ENCODE results near the gene CLINT1. TPM values are rescaled to one million over a fixed set of nuclear protein-coding genes. Genes with fewer than 3 reads are reported as not detected.

CLINT1 gene
- total RNA-seq, 4 donors from 2014 or later = 77.4 to 124 (median 85.5) TPM

DNA sequence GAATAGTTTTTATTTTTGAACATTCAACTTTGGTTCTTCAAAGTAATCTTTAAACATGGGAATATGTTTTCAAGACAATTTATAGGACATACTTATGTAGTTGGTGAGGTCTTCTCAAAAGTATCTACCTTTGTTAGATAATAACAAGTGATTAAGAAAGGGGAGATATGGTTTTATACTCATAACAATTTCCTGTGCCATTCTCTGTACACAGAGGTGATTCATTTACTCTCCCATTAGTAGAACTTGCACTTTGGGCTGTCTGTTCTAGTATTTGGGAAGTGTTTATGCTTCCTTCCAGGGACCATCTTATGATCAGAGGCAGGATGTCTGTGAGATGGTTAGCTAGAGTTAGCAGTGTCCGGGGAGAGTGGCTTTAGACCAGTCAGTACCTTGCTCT, 100.2 kb downstream of the CLINT1 start:
- Histone ChIP-seq H3K4me3 (no peak overlapping the region), H3K36me3 (peaks cover 0 to 16% of the 10 kb centered on the region in 2 donors), H3K27ac (no peak overlapping the region), H3K9me3 (no peaks in the 10 kb centered on the region), H3K4me1 (no peaks in the 10 kb centered on the region), H3K27me3 (no peaks in the 10 kb centered on the region)
- no peak for ATAC-seq
- intact Hi-C loops (cut with DNase I; ENCODE audit: low total_unique reads) = no loop called here
- in situ Hi-C loops (cut with MboI; ENCODE audit: low sequenced_read_pairs in 4 of 4) = loop anchor here in 1 of 4 donors (25.0 kb wide), 1 partner anchor 1379 kb away; no protein-coding TSS in a partner anchor
- no peak for DNase-seq
- TF ChIP-seq, protein P1, sequence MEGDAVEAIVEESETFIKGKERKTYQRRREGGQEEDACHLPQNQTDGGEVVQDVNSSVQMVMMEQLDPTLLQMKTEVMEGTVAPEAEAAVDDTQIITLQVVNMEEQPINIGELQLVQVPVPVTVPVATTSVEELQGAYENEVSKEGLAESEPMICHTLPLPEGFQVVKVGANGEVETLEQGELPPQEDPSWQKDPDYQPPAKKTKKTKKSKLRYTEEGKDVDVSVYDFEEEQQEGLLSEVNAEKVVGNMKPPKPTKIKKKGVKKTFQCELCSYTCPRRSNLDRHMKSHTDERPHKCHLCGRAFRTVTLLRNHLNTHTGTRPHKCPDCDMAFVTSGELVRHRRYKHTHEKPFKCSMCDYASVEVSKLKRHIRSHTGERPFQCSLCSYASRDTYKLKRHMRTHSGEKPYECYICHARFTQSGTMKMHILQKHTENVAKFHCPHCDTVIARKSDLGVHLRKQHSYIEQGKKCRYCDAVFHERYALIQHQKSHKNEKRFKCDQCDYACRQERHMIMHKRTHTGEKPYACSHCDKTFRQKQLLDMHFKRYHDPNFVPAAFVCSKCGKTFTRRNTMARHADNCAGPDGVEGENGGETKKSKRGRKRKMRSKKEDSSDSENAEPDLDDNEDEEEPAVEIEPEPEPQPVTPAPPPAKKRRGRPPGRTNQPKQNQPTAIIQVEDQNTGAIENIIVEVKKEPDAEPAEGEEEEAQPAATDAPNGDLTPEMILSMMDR (IDR thresholded peaks at IDR 0.05 in 4 of 5, conservative IDR thresholded peaks at IDR 0.05 in 1 of 5) = no peak
- TF ChIP-seq POLR2A (IDR thresholded peaks at IDR 0.05) = no peak

DNA sequence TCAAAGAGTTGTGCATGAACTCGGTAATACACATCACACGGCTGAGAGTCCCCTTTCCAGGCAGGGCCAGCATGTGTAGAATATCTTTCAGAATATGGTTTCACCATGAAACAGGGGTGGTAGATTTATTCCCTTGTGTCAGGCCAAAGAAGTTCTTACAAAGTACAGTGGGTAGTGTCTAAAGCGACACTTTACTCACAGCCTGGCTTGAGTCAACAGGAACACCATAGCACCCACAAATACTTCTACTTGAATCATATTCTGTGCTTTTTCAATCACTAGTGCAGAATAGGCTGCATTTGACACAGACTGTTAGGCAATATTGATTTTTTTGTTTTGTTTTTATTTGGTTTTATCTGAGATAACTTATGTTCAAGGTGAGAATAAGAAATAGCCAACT, 102.8 kb downstream of the CLINT1 start:
- H3K27me3 ChIP-seq = no peaks in the 10 kb centered on the region
- intact Hi-C loops (cut with DNase I; ENCODE audit: low total_unique reads) (no loop called here), in situ Hi-C loops (cut with MboI; ENCODE audit: low sequenced_read_pairs in 4 of 4) (loop anchor here in 1 of 4 donors (25.0 kb wide), 1 partner anchor 1381 kb away; no protein-coding TSS in a partner anchor)
- TF ChIP-seq, protein P1 (IDR thresholded peaks at IDR 0.05 in 4 of 5, conservative IDR thresholded peaks at IDR 0.05 in 1 of 5) = no peak
- no peak for TF ChIP-seq POLR2A (IDR thresholded peaks at IDR 0.05)
- H3K4me3 ChIP-seq = no peak overlapping the region
- peaks cover 0 to 16% of the 10 kb centered on the region in 2 donors for H3K36me3 ChIP-seq
- no peak for DNase-seq
- ATAC-seq = no peak
- H3K9me3 ChIP-seq = no peaks in the 10 kb centered on the region
- no peak overlapping the region for H3K27ac ChIP-seq
- H3K4me1 ChIP-seq = no peaks in the 10 kb centered on the region

DNA sequence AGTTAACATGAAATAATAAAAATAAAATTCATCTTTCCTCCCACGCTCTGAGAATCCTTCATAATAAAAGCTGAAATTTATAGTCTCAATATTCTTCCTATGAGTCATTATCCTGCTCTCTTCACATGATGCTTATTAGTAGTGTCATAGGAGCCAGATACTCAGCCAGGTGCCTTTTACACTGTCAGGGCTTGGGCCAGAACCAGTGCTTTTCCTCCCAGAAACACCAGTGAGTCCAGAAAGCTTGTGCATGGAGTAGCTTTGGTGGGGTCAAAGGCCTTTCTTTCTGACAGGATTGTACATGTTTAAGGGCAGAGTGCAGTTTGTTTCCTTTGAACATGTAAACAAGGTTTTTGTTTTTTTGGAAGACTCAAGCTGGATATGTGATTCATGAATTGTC, 108.6 kb downstream of the CLINT1 start:
- Histone ChIP-seq H3K9me3 (no peaks in the 10 kb centered on the region), H3K27me3 (no peaks in the 10 kb centered on the region), H3K27ac (no peak overlapping the region), H3K36me3 (peaks cover 0 to 8% of the 10 kb centered on the region in 2 donors), H3K4me1 (peaks cover 0 to 1% of the 10 kb centered on the region in 2 donors), H3K4me3 (no peak overlapping the region)
- ATAC-seq (no peak), DNase-seq (no peak)
- no peak for TF ChIP-seq POLR2A (IDR thresholded peaks at IDR 0.05)
- TF ChIP-seq, protein P1 (IDR thresholded peaks at IDR 0.05 in 4 of 5, conservative IDR thresholded peaks at IDR 0.05 in 1 of 5) = no peak
- in situ Hi-C loops (cut with MboI; ENCODE audit: low sequenced_read_pairs in 4 of 4) = loop anchor here in 1 of 4 donors (25.0 kb wide), 1 partner anchor 1387 kb away; no protein-coding TSS in a partner anchor
- intact Hi-C loops (cut with DNase I; ENCODE audit: low total_unique reads) = no loop called here

DNA sequence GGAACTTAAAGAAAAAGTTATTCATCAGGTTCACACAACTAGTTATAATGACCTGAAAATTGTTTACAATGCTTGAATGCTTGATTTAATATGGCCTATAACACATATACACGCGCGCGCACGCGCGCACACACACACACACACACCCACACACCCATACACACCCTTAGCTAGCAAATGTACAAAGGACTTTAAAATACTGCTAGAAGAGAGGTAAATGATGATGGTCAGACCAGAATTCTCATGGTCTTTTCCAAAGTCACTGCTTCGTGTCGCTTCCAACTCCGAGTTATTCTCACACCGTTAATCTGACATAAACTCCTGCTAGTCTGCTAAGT, 109.5 kb downstream of the CLINT1 start:
- in situ Hi-C loops (cut with MboI; ENCODE audit: low sequenced_read_pairs in 4 of 4) = loop anchor here in 2 of 4 donors (25.0 kb wide), 1 partner anchor 612 kb away; the partner anchor contains the start of gene MED7 (in 2 of the 2)
- Histone ChIP-seq H3K9me3 (no peaks in the 10 kb centered on the region), H3K4me3 (no peak overlapping the region), H3K4me1 (peaks cover 9 to 10% of the 10 kb centered on the region in 2 donors), H3K27me3 (no peaks in the 10 kb centered on the region), H3K27ac (no peak overlapping the region), H3K36me3 (no peaks in the 10 kb centered on the region)
- TF ChIP-seq, protein P1 (IDR thresholded peaks at IDR 0.05 in 4 of 5, conservative IDR thresholded peaks at IDR 0.05 in 1 of 5) = no peak
- no peak for TF ChIP-seq POLR2A (IDR thresholded peaks at IDR 0.05)
- DNase-seq = no peak
- ATAC-seq = no peak
- intact Hi-C loops (cut with DNase I; ENCODE audit: low total_unique reads) = loop anchor here (10.0 kb wide), 2 partner anchors 315 to 605 kb away; partner anchors contain the start of gene MED7

Measured in gastrocnemius medialis (tissue), 4 donors.